ENCODE data around the gene IGSF22.

GRCh38 chr11:18736590-18737148, 10.7 kb upstream of the IGSF22 start:
- TF ChIP-seq CTCF (IDR thresholded peaks at IDR 0.05; ENCODE audit: poor library complexity, severe bottlenecking): no peak
- no peak for TF ChIP-seq RAD21 (conservative IDR thresholded peaks at IDR 0.05)
